ENCODE measurements around the gene CMTM4.

Gene CMTM4

DNA sequence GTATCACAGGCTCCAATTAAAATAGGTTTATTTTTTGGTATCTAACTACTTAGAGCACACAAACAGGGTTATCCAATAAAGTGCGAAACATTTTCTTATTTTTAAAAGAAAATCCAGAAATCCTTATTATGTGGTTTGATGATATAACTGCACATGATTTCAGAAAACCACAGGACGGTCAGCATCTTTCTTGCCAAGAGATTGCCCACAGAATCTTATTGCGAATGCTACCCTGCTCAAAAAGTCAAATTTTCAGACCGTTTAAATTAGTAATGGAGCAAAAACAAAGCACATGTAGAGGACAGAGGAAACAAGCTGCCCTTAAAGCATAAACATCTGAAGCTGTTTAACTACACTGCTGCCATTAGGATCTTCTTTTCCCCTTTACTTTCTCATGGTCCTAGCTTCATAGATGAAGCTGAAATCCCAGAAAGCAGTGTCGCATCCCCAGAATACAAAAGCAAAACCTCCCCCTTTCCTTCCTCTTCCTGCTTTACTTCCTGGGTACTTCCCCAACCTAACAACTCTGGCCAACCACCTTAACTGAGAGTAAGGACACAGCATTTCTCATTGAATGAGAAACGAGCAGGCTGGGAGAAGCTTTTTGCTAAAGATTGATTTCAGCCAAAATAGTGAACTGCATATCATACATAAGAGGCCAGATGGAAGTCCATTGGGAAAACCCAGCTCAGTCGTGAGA lies 43.7 kb downstream of the CMTM4 start:
- TF ChIP-seq, protein P1, sequence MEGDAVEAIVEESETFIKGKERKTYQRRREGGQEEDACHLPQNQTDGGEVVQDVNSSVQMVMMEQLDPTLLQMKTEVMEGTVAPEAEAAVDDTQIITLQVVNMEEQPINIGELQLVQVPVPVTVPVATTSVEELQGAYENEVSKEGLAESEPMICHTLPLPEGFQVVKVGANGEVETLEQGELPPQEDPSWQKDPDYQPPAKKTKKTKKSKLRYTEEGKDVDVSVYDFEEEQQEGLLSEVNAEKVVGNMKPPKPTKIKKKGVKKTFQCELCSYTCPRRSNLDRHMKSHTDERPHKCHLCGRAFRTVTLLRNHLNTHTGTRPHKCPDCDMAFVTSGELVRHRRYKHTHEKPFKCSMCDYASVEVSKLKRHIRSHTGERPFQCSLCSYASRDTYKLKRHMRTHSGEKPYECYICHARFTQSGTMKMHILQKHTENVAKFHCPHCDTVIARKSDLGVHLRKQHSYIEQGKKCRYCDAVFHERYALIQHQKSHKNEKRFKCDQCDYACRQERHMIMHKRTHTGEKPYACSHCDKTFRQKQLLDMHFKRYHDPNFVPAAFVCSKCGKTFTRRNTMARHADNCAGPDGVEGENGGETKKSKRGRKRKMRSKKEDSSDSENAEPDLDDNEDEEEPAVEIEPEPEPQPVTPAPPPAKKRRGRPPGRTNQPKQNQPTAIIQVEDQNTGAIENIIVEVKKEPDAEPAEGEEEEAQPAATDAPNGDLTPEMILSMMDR (conservative IDR thresholded peaks at IDR 0.05; ENCODE audit: low read length), result no peak
- DNase-seq (ENCODE audit: low read depth), result peak; percentile 62
- no peak overlapping the region for H3K4me3 ChIP-seq (ENCODE audit: low read length)

DNA sequence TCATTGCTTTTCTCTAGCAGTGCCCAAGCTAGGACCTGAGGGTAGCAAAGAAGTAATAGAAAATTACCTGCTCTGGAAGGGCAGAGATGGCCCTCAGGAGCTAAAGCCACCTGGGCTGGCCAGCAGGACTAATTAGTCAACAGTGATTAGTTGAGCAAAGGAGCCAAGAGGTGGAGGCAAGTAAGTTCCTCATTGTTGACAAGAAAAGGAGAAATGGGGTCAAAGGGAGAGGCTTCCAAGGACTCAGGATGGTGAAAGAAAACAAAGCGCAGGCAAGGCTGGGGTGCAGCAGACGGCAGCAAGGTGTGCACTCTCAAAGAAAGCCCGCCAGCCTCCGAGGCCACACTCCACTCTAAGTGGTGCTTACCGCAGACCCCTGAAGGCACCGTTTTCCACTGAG lies 44.6 kb downstream of the CMTM4 start:
- H3K4me3 ChIP-seq (ENCODE audit: low read length), result no peak overlapping the region
- no peak for DNase-seq (ENCODE audit: low read depth)
- TF ChIP-seq, protein P1 (conservative IDR thresholded peaks at IDR 0.05; ENCODE audit: low read length), result no peak

DNA sequence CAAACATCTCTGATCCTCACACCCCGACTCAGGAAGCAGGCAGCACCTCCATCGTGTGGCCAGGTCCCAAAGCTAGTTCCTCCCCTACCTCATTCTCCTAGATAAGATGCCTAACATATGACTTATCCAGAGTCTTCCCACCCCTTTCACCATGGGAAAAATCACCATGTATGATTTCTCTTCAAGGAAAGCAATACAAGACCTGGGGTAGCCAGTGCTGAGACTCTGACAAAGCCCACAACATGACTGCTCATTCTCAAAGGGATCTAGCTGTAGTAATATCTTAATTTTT lies 45.1 kb downstream of the CMTM4 start:
- TF ChIP-seq, protein P1 (conservative IDR thresholded peaks at IDR 0.05; ENCODE audit: low read length), result no peak
- H3K4me3 ChIP-seq (ENCODE audit: low read length), result no peak overlapping the region; the same call in 1 of the 2 replicates

DNA sequence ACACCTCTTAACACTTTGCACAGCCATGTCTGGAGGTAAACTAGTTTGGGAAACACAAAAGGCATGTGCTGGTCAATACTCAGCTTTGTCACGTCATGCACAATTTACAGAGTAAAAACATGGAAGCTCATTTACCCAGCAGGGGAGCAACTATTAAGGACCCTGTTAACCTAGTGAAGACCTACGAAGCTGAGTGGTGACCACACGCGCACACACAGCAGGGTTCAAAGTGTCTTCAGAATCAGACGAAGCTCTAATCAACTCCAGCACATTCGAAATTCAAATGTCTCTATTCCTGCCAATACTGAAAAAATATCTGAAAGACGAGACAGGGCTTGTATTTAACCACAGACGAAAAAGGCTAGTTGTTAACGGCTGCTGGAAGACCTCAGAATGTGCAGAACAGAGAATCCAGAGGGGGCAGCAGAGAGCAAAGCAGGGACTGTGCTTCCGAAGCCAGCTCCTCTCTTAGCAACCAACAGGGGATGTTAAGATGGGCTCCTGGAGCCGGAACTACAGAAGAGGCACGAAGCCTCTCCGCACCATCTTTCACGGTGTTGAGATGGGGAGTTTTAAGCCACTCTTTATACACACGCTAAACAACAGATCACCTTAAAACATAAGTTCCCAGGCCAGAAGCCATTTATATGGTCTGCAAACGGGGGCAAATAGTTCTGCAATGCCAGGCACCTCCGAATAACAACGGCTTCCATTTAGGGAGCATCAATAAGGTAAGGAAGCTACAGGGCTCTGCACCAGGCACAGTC lies 45.7 kb downstream of the CMTM4 start:
- peak; percentile 81 for DNase-seq (ENCODE audit: low read depth)
- peak overlapping the region; percentile 8; the same call in 1 of the 2 replicates for H3K4me3 ChIP-seq (ENCODE audit: low read length)
- TF ChIP-seq, protein P1 (conservative IDR thresholded peaks at IDR 0.05; ENCODE audit: low read length), result peak; percentile 98

More for the DNA sequence above, 45.1 kb downstream of the CMTM4 start:
- DNase-seq (ENCODE audit: low read depth), result no peak

DNA sequence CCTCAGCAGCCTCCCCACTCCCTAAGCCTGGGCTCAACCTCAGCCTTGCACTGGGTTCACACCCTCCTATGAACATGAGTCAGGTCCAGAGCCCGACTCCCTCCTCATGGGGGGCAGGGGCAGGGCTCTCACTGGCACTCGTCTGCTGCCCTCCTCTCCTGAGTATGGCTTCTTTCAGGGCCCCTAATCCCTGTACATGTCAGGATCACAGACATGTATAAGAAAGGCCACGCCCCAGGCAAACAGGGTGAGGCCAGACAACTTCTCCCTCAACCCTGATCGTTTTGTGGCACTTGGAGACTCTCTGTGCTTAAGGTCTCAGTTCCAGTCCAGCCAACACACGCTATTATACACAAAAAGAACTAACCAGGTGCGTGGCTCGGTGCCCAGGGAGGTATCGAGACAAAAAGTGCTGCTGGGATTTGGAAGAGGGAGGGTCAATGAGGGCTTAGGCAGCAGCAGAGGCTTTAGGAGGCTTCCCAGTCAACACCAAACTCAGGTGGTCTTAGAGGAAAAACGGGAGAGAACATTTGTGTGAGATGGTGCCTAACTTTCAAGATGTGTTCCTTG lies 46.8 kb downstream of the CMTM4 start:
- TF ChIP-seq, protein P1 (conservative IDR thresholded peaks at IDR 0.05; ENCODE audit: low read length), result no peak
- no peak overlapping the region for H3K4me3 ChIP-seq (ENCODE audit: low read length)
- no peak for DNase-seq (ENCODE audit: low read depth)

DNA sequence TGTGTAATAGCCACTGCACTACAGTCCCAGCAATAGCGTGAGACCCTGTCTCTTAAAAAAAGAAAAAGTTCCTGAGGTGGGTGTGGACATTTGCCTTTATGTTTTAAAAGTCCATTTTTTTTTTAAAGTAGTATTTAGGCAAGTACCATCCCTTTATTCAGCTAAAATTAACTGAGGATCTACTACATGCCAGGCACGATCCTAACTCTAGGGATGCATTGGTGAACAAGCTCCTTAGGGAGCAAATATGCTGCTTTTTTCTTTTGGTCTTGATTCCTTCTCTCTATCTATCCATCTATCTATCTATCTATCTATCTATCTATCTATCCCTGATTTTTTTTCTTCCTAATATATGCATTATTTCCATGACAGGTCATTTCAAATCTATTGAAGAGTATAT lies 47.4 kb downstream of the CMTM4 start:
- TF ChIP-seq, protein P1 (conservative IDR thresholded peaks at IDR 0.05; ENCODE audit: low read length), result no peak
- DNase-seq (ENCODE audit: low read depth), result no peak
- no peak overlapping the region for H3K4me3 ChIP-seq (ENCODE audit: low read length)
